KG1 (cell line): ENCODE measurements around the gene KCNIP4.

Source experiments
- DNase-seq: peaks from one replicate; lab custom pipeline; 2025; lab: John Stamatoyannopoulos, UW

Gene KCNIP4

GRCh38 chr4:20954541-20954940, 994.0 kb downstream of the KCNIP4 start:
- no peak for DNase-seq

DNA sequence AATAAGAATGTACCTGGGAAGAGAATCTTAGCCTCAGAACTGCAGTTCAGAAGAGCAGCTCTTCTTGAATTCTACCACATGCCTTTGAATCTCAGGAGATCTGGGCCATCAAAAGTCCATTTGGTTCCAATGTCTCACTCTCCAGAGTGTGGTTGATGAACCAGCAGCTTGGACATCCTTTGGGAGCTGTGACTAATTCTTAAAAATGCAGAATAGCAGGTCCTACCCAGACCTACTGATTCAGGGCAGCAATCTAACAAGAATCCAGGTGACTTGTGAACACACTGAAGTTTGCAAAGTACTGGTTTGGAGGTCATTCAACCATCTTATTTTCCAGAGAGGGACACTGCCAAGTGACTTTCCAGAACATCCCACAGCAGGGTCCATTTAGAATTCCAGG, 1003.6 kb downstream of the KCNIP4 start:
- no peak for DNase-seq

DNA sequence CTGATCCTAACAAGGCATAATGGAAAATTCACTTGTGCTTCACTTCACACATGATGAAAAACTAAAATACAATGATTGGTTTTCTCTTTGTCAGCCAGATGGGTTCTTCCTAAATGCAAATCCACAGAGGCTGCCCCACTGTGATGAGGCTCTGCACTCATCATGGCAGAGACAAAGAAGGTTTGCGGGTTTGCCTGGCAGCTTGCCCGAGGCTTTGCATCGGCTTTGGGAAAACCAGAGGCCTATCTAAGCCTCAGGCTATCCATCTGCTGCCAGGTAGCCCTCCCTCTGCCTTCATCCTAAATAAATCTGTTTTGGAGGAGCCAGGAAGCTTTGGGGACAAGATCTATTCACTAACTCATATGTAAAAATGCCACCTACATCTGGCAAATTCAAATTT, 1004.1 kb downstream of the KCNIP4 start:
- no peak for DNase-seq

- DNase-seq = no peak
These were observed 1010.4 kb downstream of the KCNIP4 start for GRCh38 chr4:20938204-20938603.

GRCh38 chr4:20926529-20926928, 1022.0 kb downstream of the KCNIP4 start:
- no peak for DNase-seq

DNA sequence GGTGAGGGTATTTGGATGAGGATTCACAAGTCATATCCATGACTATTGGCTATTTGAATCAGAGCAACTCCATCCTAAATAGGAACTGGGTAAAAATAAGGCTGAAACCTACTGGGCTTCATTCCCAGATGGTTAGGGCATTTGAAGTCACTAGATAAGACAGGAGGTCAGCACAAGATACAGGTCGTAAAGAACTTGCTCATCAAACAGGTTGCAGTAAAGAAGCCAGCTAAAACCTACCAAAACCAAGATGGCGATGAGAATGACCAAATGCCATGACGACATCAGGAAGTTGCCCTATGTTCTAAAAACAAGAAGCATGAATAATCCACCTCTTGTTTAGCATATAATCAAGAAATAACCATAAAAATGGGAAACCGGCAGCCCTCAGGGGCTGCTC, 1023.4 kb downstream of the KCNIP4 start:
- no peak for DNase-seq

DNA sequence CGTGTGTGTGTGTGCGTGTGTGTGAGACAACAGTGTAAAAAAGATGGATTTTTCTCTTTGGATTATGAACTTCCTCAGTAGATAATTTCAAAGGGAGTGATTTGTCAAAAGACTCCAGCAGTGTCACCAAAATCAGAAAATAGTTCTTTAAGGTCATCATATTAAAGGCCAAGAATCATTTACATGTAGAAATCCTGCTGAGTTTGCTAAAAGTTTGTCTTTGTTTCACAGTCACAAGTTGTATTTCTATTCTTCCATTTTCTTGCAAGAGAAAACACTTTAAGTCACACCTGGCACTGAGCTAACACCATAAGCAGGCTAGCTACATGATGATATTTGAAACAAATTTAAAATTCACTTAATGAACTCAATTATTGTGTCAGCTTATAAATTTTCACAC, 1025.6 kb downstream of the KCNIP4 start:
- DNase-seq = no peak

GRCh38 chr4:20916106-20916505, 1032.5 kb downstream of the KCNIP4 start:
- DNase-seq = no peak

DNA sequence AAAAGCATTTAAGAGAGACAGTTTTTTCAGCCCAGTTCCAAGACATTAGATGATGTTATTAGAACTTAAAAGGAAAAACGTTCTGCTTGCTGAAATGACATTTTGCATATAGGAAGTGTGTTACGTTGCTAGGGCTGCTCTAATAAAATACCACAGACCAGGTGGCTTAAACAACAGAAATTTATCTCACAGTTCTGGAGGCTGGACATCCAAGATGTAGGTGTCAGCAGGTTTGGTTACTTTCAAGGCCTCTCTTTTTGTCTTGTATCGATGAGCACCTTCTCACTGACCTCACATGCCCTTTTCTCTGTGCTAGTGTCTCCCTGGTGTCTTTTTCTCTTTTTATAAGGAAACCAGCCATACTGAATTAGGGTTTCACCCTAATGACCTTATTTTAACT, 1043.6 kb downstream of the KCNIP4 start:
- DNase-seq = no peak

GRCh38 chr4:20901851-20902250, 1046.7 kb downstream of the KCNIP4 start:
- no peak for DNase-seq

DNA sequence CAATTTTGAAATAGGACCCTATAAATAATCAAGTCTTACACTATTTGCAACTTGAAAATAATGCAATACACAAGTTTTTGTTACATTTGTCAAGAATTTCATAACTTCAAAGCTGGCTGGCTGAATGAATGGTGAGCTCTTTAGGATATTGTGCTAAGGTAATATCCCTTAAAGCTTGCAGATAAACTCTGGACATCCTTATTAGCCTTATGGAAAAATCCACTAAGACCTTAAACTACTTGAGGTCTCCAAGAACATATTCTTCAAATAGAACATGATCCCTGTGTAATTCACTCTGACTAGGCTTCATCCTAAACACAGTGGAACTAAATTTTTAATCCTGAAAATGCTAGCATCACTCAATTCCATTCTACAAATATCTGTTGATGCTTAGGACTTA, 1049.0 kb downstream of the KCNIP4 start:
- no peak for DNase-seq

DNA sequence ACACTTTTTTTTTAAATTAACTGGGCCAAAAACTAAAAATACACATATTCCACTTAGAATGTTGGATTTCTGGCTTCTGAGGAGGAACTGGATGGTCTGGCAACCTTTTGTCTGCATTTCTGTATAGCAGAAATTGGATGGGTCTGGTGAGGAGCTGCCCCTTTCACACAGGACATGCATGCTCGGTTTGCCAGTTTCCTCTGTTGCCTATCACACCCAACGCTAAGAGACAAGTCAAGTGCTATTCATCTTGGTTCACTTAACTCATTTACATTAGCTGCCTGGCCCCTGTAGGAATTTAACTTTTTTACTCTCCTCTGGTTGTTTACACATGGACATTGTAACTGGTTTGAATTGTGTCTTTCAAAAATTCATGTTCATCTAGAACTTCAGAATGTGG, 1052.6 kb downstream of the KCNIP4 start:
- no peak for DNase-seq

- no peak for DNase-seq
These were observed 1053.4 kb downstream of the KCNIP4 start for GRCh38 chr4:20895208-20895607.

DNA sequence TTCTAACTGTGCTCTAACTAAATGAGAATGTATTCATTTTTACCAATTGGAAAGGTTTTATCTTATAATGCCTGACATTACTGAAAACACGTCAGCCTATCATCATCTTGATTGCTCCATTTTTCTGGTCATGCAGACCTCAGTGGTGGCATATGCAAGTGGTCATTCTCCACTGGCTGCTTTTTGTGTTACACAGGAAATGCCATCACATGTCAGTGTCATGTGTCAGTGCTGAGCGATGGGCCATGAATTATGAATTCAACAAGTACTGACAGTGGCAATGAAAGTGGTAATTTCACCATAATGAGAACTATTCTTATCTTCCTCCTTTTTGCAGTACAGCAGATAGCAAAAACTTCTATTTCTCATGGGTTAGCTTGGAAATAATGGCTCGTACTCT, 1057.8 kb downstream of the KCNIP4 start:
- no peak for DNase-seq

- DNase-seq = no peak
These were observed 1058.7 kb downstream of the KCNIP4 start for GRCh38 chr4:20889901-20890300.

DNA sequence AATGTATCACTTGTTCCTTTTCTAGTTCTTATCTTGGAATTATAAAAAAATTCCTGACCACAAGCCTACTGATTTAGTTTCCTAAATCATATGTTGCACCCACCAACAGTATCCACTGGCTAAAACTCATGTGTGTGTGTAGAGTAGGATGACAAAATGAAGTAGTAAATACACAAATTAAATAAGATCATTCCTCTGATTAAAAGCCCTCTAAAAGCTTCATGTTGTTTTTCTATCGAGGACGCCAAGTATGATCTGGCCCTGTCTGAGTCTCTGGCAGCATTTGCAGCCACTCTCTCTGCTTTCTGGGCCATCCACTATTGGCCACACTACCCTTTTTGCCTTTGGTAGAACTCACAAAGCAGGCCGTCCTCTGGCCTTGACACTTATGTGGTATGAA, 1064.9 kb downstream of the KCNIP4 start:
- DNase-seq = no peak

DNA sequence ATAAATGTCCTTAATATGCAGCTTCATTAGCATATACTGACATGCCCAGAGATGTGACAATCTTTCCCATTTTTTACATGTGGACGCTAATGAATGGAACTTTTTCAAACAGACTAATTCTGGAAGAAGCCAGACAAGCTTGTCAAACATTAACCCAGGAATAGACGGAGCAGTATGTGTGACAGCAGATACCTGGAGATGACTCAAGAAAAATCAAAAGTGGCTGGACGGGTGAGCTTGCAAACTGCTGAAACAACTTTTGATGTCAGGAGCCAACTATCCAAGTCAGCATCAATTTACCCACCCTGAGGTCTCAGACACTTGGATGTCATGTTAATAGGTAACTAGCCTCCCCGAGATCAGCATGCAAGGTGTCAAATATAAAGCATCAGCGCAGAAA, 1065.3 kb downstream of the KCNIP4 start:
- DNase-seq = no peak

GRCh38 chr4:20882500-20882899, 1066.1 kb downstream of the KCNIP4 start:
- no peak for DNase-seq

DNA sequence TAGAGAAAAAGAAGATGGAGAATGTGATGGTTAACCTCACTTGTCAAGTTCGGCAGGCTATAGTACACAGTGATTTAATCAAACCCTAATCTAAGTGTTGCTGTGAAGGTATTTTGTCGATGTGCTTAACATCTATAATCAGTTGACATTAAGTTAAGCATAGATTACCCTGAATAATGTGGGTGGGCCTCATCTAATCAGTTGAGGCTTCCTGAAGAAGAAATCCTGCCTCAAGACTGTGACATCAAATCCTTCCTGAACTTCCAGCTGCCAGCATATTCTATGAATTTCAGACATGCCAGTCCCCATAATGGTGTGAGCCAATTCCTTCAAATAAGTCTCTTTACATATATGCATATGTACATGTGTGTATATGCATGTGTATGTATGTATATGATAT, 1066.9 kb downstream of the KCNIP4 start:
- no peak for DNase-seq

DNA sequence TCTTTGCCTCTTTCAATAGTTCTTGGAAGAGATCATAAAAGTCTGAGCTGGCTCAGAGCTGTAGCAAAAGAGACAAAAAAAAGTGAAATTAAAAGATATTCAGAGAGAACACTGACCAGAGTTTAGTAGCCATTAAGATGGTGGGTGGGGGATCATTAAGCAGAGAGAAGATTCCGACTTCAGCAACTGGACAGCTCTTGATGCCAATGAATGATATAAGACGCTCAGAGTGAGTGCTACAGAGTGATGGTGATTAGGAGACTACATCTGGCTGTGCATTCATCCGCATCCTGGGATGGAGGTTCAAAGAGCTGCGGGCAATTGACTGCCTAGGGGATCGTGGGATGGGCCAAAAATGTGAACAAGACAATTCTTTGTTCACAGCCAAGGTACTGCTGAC, 1069.8 kb downstream of the KCNIP4 start:
- no peak for DNase-seq

DNA sequence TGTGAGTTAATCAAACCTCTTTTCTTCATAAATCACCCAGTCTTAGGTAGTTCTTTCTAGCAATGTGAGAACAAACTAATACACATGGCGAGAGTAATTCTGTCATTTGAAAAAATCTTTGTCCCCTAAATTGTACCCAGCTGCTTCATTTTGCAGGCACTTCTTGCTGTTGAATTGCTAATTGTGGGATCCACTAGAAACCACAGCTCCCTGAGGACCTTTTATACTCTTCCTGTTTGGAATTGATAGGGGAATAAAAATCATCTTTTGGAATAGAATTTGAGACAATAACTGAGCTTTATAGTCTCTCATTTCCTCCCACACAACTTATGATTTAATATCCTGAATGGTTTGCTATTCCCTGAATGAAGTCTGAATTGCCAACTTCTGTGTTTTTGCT, 1078.1 kb downstream of the KCNIP4 start:
- no peak for DNase-seq

DNA sequence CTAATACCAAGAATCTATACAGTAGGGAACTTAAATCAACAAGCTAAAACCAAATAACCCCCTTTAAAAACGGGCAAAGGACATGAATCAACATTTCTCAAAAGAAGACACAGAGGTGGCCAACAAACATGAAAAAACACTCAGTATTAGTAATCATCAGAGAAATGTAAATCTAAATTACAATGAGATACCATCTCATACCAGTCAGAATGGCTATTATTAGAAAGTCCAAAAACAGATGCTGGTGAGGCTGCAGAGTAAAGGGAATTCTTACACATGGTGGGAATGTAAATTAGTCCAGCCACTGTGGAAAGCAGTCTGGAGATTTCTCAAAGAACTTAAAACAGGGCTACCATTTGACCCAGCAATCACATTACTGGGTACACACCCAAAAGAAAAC, 1080.5 kb downstream of the KCNIP4 start:
- DNase-seq = no peak

- no peak for DNase-seq
These were observed 1087.7 kb downstream of the KCNIP4 start for GRCh38 chr4:20860878-20861277.

- DNase-seq = no peak
These were observed 1089.3 kb downstream of the KCNIP4 start for GRCh38 chr4:20859097-20859781.

DNA sequence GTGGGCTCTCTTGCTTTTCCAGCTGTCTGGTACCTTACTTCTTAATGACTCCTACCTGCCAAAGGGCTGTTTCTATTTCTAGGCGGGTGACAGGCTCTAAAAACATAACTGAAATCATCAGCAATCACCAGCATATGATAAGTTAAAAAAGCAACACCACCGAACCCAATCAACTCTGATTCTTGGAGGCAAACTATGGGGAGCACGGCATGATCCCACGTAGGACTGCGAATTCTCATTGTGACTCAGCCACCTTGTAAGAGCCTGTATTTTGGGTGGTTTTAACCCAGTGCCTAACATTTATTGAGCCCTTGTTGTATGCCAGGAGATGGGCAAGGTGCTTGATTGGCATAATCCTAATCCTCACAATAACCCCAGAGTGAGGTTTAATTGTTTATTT, 1091.5 kb downstream of the KCNIP4 start:
- no peak for DNase-seq
